Left kidney (tissue), 8 donors: Measurements from ENCODE around the gene LOXHD1. TPM values are rescaled to one million over a fixed set of nuclear protein-coding genes. Genes with fewer than 3 reads are reported as not detected.

ENCODE experiments used
- DNase-seq: peaks from one replicate; pipeline ENCODE4 v3.0.0-alpha.2; 2013
- long read RNA-seq, 8 donors: transcript quantifications; one replicate each; lab custom pipeline, GENCODE V29; 2026
- polyA plus RNA-seq: library from polyadenylated mRNA; unstranded; fragments of 120-200 nt; gene quantifications from one replicate; pipeline ENCODE4 v1.2.1, GENCODE V29; 2013; ENCODE audit not compliant: insufficient read length

Gene LOXHD1
- polyA plus RNA-seq: 1.4 TPM
- long read RNA-seq, donor 1: 0 reads
- long read RNA-seq, donor 2: 0 reads
- long read RNA-seq, donor 3: 0 reads
- long read RNA-seq, donor 4: 0 reads
- long read RNA-seq, donor 5: 0 reads
- long read RNA-seq, donor 6: 0 reads
- long read RNA-seq, donor 7: 0 reads
- long read RNA-seq, donor 8: 0 reads

GRCh38 chr18:46657115-46657955 lies at the start of gene LOXHD1:
Gene LOXHD1, minus strand, starts transcription at chr18:46657220. Its CDS starts 187 bp downstream, at chr18:46657033.
- DNase-seq: no peak

DNA sequence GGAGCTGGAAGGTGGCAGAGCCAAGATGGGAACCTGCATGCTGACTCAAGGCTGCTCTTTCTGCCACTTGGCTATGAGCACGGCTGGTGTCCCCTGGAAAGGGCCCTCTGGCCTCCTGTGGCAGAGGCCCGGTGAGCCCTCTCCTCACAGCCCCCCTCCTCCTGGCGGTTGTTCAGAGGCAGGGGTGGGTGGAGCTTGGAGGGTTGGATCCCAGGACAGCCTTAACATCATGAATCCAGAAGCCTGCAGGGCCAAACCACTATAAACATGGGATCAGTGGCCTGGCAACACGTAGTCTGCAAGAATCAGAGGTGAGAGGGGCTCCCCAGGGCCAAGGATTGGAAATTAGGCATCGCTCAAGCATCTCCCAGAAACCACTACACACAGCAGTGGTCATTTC lies 48.5 kb upstream of the LOXHD1 start:
- DNase-seq: no peak

DNA sequence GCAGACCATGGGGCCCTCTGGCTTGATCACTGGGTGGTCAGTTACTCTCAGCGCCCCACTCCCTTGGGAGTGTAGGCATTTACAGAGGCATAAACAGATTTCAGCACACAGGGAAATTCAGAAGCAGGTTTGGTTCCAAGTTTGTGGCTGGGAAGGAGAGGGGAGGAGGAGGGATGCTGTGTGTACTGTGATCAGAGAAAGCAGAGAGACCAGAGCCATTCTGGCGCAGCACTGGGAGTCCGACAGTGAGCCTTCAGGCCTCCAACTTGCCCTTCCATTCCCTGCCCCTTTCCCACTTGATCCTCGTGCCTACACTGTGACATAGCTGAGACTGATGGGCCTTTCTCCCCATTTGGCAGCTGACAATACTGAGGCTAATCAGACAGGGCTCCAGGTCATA lies 47.8 kb upstream of the LOXHD1 start:
- no peak for DNase-seq

GRCh38 chr18:46704189-46704588 lies 47.2 kb upstream of the LOXHD1 start:
- no peak for DNase-seq

DNA sequence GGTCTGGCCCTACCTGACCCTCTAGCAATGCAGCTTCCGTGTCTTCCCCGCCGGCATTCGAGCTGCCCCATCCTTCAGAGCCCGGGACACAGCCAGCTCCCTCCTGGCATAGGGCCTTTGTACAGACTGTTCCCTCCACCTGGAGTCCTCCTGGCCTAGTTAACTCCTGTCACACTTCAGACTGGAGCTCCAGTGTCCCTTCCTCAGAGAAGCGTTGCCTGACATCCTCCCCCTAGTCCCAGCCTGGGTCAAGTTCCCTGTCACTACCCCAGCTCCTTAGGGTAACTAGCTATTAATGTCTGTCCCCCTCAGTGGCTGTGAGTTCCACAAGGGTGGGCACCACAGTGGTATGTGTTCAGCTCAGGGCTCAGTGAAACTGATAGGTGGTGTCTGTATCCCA lies 45.5 kb upstream of the LOXHD1 start:
- no peak for DNase-seq

DNA sequence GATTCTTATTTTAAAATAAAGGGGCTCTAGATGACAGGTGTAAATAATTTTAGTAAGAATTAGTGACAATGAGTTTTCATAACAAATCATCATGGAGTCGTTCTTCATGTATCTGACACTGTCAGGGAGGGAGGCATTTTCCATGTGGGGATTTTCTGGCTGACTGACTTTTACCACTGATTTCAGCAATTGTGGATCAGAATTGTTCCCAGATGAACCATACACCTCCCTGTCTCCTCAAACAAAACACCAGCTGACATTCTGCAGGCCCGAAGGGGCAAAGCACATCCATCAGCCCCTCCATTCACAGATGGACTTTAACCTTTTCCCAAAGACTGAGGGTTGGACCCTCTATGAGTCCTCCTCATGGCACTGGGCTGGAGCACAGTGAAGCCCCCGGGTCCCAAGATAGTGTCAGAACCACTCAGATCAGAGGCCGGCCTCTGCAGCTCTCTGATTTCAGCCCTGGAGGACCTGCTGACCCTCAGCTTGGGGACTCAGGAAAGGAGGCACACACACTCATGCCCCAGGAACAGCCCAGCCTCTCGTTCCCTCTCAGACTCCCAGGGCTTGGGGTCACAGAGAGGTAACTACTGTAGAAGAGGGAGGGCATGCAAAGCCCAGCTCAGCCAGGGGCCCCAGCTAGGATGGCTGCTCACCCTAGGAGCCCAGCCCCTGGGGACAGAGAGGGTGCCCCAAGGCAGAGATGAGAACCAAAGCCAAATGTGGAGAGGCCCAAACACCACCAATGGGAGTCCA lies 43.2 kb upstream of the LOXHD1 start:
- DNase-seq: no peak

DNA sequence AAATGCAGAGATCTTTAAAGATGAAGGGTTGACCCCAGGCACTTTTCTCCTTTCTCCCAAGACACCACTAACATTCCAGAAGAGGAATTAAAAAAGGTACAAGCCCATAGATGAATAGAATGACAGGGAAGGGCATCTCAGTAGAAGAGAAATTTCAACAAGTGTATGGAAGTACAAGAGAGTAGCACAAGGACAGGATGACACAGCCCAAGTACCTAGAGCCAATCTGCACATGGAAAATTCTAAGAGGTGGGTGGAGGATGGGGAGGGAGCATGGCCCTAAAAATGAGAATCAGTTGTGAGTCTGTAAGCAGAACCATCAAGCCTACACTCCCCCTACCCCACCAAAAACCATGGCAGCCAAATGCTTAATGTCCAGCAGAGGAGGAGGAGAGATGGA lies 39.7 kb upstream of the LOXHD1 start:
- DNase-seq: no peak

- no peak for DNase-seq
These were observed 39.2 kb upstream of the LOXHD1 start for GRCh38 chr18:46696268-46696667.

GRCh38 chr18:46693996-46694395 lies 37.0 kb upstream of the LOXHD1 start:
- no peak for DNase-seq

- no peak for DNase-seq
These were observed 32.0 kb upstream of the LOXHD1 start for GRCh38 chr18:46688853-46689525.

- DNase-seq: no peak
These were observed 29.2 kb upstream of the LOXHD1 start for GRCh38 chr18:46686186-46686585.

- DNase-seq: no peak
These were observed 26.2 kb upstream of the LOXHD1 start for GRCh38 chr18:46683252-46683651.

GRCh38 chr18:46680784-46681695 lies 24.0 kb upstream of the LOXHD1 start:
- no peak for DNase-seq

DNA sequence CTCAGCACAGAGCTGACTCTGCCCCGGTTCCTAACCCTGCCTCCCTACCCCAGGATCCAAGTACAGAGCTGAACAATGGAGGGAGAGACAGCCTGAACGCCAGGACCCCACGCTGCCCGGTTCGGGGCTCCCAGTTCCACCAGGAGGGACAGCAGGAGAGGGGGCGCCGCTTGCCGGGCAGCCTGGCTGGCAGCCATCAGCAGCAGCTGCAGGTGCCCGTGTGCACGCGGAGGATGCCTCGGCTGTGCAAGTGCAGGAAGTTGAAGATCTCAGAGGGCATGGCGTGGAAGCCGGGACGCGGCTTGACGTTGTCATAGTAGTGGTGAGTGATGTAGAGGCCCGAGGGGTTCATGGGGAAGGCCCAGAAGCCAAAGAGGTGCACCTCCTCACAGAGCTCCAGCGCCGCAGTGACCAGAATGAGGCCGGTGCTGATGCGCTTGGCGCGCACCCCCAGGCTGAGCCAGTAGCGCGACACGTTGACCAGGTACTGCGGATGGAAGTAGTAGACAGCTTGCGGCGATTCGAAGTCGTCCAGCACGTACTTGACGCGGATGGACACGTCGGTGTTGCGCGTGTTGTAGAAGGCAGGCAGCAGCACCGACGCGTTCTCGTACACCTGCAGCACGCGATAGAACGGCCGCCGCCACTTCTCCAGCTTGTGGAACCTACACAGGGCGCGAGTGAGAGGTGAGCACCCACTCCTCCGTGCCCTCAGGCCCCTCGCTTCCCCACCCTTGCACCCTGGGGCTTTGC lies 23.0 kb upstream of the LOXHD1 start:
- no peak for DNase-seq

GRCh38 chr18:46678785-46679399 lies 21.9 kb upstream of the LOXHD1 start:
- DNase-seq: no peak

DNA sequence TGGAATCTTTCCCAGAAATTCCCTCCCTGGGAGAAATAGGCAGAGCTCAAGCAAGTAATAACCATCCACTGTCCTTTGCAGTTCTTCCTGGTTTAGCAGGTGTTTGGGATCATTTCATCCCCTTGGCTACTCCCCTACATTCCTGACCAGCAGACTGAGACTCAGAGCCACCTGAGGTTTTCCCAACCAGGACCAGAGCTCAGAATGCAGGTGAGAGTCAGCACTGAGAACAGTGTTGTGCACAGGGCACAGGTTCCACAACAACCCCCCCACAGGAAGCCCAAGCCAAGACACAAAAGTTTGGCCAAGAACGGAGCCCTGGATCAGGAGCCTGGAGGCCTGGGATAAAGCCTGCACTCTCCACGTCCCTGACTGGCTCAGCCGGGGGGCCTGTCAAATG lies 21.0 kb upstream of the LOXHD1 start:
- DNase-seq: no peak

DNA sequence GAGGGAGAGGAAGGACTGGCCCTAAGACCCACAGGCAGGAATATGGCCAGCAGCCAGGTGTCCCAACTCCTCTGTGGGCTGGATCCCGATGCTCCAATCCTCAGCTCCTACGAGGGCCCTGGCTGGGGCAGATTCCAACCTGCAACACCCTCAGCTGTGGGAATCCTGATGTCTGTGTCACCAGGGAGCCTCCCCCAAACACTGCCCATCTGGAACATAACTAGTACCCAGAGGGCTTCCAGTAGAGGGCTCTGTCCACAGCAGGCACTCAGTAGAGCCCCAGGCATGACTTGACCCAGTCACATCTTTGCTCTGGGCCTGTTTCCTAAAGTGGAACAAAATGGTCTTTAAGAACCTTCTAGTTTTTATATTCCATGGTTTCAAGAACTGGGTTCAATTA lies 20.6 kb upstream of the LOXHD1 start:
- no peak for DNase-seq

DNA sequence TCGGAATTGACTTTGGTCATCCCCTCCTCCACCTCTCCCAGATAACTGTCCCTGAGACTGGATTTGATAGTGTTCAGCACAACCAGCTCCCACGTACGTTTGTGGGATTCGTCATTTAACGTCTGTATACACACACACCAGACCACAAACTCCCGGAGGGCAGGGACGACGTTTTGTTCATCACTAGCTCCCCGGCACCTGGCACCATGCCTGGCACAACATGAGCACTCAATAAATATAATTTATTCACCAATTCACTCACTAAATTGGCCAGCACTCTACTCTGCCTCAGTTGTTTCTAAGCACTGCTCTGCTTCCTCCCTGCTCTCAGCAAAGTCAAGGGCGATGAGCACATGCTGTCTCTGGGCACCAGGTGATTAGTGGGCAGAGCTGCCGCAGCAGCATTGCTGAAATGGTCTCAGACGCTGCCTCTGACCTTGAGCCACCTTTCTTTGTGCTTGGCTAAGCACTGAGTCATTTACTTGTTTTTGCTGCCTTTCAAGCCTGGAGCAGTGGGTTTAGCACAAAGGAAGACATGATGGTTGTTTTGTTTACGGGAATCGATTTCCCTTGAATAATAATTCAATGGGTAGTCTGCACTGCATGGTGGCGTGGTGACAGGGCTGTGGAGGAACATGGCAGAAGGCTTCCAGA lies 19.3 kb upstream of the LOXHD1 start:
- DNase-seq: peak; percentile 44

- DNase-seq: no peak
These were observed 18.1 kb upstream of the LOXHD1 start for GRCh38 chr18:46675112-46675511.
